ENCODE data around the gene DOCK10.

Gene DOCK10

DNA sequence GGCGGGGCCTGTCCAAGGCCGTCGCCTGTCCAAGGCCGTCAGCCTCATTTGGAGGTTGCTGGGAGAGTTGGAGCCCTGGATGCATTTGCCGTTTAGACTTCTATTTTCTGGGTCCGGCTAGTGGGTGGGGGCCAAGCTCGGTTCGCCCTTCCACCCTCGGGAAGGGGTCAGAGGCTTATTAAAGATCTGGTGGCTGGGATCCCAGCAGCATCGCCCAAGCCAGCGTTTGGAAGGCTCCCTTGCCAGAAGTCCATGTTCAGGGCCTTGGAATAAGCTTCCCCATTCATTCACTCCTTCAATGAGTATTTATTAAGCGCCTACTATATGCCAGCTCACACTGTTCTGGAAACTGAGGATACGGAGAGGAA lies 516 bp upstream of the DOCK10 start:
- no peak for TF ChIP-seq TAF1 (IDR thresholded peaks at IDR 0.05; ENCODE audit: low read depth)
- no peak for TF ChIP-seq CREB1 (IDR thresholded peaks at IDR 0.05; ENCODE audit: low read depth)
- no peak for TF ChIP-seq YY1 (IDR thresholded peaks at IDR 0.05; ENCODE audit: low read depth)

DNA sequence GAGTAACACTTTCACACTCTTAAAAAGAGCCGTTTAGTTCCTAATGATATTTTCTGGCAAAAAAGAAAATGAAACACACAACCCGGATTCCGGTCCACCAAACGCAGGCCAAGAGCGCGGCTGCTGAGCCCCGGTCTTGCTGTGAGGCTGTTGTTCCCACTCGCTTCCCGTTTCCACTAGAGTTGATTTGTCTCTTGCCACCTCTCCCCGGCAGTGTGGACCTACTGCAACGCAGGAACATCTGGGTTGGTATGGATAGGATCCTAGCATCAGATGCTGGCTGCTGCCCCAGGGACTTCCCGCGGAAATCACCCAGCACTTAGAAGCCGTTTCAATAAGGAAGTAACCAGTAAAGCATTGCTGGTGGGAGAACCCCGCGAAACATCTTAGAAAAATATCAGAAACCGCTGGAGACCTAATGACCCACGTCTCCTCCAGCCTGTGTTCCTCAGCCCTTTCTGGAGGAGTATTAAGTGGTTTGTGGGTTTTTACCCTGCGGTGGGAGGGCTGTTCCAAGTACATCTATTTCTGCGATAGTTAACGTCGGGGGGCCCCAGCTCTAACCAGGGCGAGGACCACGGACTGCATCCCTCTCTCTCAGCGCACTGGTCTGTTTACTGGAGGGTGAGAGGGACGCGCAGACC lies 939 bp downstream of the DOCK10 start:
- TF ChIP-seq TEAD4 (IDR thresholded peaks at IDR 0.05) (no peak), YY1 (IDR thresholded peaks at IDR 0.05; ENCODE audit: low read depth) (no peak), CEBPB (IDR thresholded peaks at IDR 0.05) (no peak), EGR1 (IDR thresholded peaks at IDR 0.05) (no peak), REST (IDR thresholded peaks at IDR 0.05; ENCODE audit: low read depth) (no peak), EP300 (IDR thresholded peaks at IDR 0.05; ENCODE audit: borderline replicate concordance) (no peak), ZBTB7A (IDR thresholded peaks at IDR 0.05; ENCODE audit: low read depth) (no peak), CREB1 (IDR thresholded peaks at IDR 0.05; ENCODE audit: low read depth) (no peak), TCF12 (IDR thresholded peaks at IDR 0.05; ENCODE audit: low read depth) (no peak), TAF1 (IDR thresholded peaks at IDR 0.05; ENCODE audit: low read depth) (no peak), MAX (IDR thresholded peaks at IDR 0.05) (no peak), RAD21 (IDR thresholded peaks at IDR 0.05; ENCODE audit: low read depth) (no peak)
- TF ChIP-seq, protein P1, sequence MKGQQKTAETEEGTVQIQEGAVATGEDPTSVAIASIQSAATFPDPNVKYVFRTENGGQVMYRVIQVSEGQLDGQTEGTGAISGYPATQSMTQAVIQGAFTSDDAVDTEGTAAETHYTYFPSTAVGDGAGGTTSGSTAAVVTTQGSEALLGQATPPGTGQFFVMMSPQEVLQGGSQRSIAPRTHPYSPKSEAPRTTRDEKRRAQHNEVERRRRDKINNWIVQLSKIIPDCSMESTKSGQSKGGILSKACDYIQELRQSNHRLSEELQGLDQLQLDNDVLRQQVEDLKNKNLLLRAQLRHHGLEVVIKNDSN (IDR thresholded peaks at IDR 0.05) = no peak

DNA sequence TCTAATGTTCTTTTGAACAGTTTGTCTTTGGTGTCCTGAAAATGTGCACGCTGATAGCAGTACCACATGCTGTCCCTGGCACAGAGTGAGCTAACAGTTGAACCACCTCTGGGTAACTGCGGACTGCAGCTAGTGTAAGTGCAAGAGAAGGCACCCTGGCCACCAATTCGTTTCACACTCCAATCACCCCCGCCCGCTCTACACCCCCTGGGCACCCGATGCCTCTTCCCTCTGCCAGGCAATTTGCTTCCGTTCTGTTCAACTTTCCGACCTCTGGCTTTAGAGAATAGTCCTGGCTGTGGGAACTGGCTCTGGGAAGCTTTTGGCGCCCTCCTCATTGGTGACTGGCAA lies 1.4 kb downstream of the DOCK10 start:
- TF ChIP-seq TAF1 (IDR thresholded peaks at IDR 0.05; ENCODE audit: low read depth) (no peak), EP300 (IDR thresholded peaks at IDR 0.05; ENCODE audit: borderline replicate concordance) (no peak), FOXM1 (IDR thresholded peaks at IDR 0.05; ENCODE audit: borderline replicate concordance, low read depth) (no peak), RAD21 (IDR thresholded peaks at IDR 0.05; ENCODE audit: low read depth) (no peak), YY1 (IDR thresholded peaks at IDR 0.05; ENCODE audit: low read depth) (no peak), TEAD4 (IDR thresholded peaks at IDR 0.05) (no peak), EGR1 (IDR thresholded peaks at IDR 0.05) (no peak), NFIC (IDR thresholded peaks at IDR 0.05) (no peak), ZBTB7A (IDR thresholded peaks at IDR 0.05; ENCODE audit: low read depth) (no peak), CEBPB (IDR thresholded peaks at IDR 0.05) (no peak), TCF12 (IDR thresholded peaks at IDR 0.05; ENCODE audit: low read depth) (no peak), CREB1 (IDR thresholded peaks at IDR 0.05; ENCODE audit: low read depth) (no peak), MAX (IDR thresholded peaks at IDR 0.05) (no peak), REST (IDR thresholded peaks at IDR 0.05; ENCODE audit: low read depth) (no peak)
- TF ChIP-seq, protein P1 (IDR thresholded peaks at IDR 0.05) = no peak

DNA sequence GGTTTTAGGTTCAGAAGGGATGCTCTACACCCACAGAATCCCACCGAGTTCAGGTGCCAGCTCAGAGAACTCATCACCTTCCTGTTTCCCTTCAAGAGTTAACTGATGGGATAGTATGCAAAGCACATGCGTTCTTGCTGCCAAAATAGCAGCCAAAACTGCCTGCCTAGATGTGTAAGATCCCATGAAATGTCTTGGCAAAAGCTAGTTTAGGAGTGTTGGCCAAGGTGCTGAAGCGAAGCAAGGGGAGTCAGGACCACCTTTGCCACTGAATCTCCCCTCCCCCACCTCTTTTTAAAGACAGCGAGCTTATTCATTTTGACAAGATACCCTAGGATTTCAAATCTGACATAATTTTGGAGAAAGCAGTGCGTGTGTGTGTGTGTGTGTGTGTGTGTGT lies 2.1 kb downstream of the DOCK10 start:
- TF ChIP-seq MAX (IDR thresholded peaks at IDR 0.05) (no peak), REST (IDR thresholded peaks at IDR 0.05; ENCODE audit: low read depth) (peak; percentile 49; the same call in 1 of the 2 replicates), CEBPB (IDR thresholded peaks at IDR 0.05) (no peak)

DNA sequence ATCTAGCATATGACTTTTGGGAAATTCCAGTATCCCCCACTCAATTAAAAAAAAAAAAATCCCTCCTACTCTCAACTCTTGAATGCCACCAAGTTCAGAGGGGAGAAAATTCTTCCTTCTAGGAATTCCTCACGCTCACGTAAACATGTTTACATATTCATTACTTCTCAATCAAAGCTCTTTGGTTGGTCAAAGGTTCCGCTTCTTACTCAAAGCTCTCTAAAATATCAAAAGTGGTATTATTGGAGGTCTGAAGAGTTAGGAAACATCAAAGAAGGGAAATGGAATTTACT lies 4.1 kb downstream of the DOCK10 start:
- TF ChIP-seq CEBPB (IDR thresholded peaks at IDR 0.05) (no peak), ZBTB7A (IDR thresholded peaks at IDR 0.05; ENCODE audit: low read depth) (no peak), MAX (IDR thresholded peaks at IDR 0.05) (no peak), TEAD4 (IDR thresholded peaks at IDR 0.05) (no peak), NFIC (IDR thresholded peaks at IDR 0.05) (no peak)
- TF ChIP-seq, protein P1 (IDR thresholded peaks at IDR 0.05) = no peak

Measured in Ishikawa (cell line).